Measurements from ENCODE around the gene C5orf46.
"Not testable (repeated sequence)": the region's sequence is repeated elsewhere in the genome, so short reads cannot be mapped to it uniquely, and the experiment has no call there.

Gene C5orf46

DNA sequence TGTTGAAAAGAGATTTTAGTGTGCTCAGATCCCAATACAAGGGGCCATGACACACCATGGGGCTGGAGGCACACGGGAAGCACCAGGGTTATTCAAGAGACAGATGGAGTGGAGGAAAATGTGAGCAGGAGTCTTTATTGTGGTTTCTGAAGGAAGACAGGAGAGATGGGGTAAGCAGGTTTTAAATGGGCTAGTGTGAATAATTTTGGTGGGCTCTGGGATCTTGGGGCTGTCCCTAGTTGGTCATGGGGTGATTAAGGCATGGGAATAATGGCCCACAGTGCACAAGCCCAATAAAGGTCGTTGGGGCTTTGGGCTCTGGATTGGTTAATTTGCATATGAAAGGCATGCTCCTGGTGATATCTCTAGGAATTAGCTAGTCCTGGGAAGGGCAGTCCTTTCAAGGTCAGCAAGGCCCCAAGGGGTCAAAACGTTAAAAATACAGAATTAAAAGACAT, 31.4 kb downstream of the C5orf46 start:
- Histone ChIP-seq H3K4me3 (ENCODE audit: low read depth, low read length) (peak overlapping the region; percentile 90), H3K27ac (ENCODE audit: low read depth, low read length) (peak overlapping the region; percentile 99), H3K4me1 (ENCODE audit: control insufficient read depth, insufficient read depth, low read length) (peaks cover 36% of the 10 kb centered on the region), H3K27me3 (ENCODE audit: control insufficient read depth, insufficient read depth, low read length) (peaks cover 8% of the 10 kb centered on the region; the same call in 1 of the 2 replicates), H3K9ac (ENCODE audit: low read length) (peak overlapping the region; percentile 96), H3K9me3 (ENCODE audit: control insufficient read depth, insufficient read depth, low read depth, low read length) (no peaks in the 10 kb centered on the region), H3K36me3 (ENCODE audit: control insufficient read depth, insufficient read depth, low read length) (peaks cover 32% of the 10 kb centered on the region)

DNA sequence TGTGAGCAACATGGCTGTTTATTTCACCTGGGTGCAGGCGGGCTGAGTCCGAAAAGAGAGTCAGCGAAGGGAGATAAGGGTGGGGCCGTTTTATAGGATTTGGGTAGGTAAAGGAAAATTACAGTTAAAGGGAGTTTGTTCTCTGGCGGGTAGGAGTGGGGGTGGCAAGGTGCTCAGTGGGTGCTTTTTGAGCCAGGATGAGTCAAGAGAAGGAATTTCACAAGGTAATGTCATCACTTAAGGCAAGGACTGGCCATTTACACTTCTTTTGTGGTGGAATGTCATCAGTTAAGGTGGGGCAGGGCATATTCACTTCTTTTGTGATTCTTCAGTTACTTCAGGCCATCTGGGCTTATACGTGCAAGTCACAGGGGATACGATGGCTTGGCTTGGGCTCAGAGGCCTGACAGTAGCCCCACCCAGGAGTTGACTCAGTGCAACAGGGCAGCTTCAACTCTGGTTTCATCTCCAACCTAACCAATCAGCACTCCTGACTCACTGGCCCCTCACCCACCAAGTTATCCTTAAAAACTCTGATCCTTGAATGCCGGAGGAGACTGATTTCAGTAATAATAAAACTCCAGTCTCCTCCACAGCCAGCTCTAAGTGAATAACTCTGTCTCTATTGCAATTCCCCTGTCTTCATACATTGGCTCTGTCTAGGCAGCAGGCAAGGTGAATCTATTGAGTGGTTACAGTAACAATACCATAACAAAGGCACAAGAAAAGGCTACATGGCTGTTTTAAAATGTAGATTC, 32.0 kb downstream of the C5orf46 start:
- peak overlapping the region; percentile 90 for H3K4me3 ChIP-seq (ENCODE audit: low read depth, low read length)
- not testable (repeated sequence) for H3K27me3 ChIP-seq (ENCODE audit: control insufficient read depth, insufficient read depth, low read length); H3K9me3 ChIP-seq (ENCODE audit: control insufficient read depth, insufficient read depth, low read depth, low read length)
- H3K4me1 ChIP-seq (ENCODE audit: control insufficient read depth, insufficient read depth, low read length): peaks cover 40% of the 10 kb centered on the region
- peak overlapping the region; percentile 99 for H3K27ac ChIP-seq (ENCODE audit: low read depth, low read length)
- H3K36me3 ChIP-seq (ENCODE audit: control insufficient read depth, insufficient read depth, low read length): peaks cover 36% of the 10 kb centered on the region
- peak overlapping the region; percentile 96 for H3K9ac ChIP-seq (ENCODE audit: low read length)

DNA sequence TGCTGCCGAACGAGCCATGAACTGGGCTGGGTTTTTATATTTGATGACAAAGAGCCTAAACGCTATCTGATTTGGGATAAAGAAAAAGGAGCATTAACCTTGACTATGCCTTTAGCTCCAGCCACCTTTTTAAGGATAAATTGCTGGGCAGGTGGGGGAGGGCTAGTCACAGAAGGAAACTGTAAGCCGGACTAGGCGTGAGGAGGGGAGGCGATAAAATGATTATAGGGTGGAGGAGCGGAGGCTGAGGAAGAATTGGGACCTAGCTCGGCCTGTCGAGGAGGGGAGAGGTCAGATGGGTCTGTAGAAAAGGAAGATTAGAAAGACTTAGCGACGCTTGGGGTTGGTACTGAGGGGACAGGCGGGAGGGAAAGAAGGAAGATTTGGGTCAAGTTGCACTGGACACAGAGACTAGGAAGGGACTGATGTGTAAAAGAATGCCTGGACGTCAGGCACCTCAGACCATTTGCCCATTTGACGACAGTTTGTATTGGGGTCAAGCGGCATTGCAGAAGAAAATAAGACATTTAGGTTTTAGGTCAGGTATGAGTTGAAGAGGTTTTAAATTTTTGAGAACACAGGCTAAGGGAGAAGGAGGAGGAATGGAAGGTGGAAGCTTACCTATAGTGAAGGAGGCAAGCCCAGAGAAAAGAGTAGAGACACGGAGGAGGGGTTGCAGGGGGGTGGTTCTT, 33.4 kb downstream of the C5orf46 start:
- Histone ChIP-seq H3K36me3 (ENCODE audit: control insufficient read depth, insufficient read depth, low read length) (peaks cover 39% of the 10 kb centered on the region), H3K4me3 (ENCODE audit: low read depth, low read length) (peak overlapping the region; percentile 90), H3K4me1 (ENCODE audit: control insufficient read depth, insufficient read depth, low read length) (peaks cover 41% of the 10 kb centered on the region), H3K27ac (ENCODE audit: low read depth, low read length) (peak overlapping the region; percentile 96), H3K9ac (ENCODE audit: low read length) (peak overlapping the region; percentile 96)
- H3K27me3 ChIP-seq (ENCODE audit: control insufficient read depth, insufficient read depth, low read length); H3K9me3 ChIP-seq (ENCODE audit: control insufficient read depth, insufficient read depth, low read depth, low read length): not testable (repeated sequence)

DNA sequence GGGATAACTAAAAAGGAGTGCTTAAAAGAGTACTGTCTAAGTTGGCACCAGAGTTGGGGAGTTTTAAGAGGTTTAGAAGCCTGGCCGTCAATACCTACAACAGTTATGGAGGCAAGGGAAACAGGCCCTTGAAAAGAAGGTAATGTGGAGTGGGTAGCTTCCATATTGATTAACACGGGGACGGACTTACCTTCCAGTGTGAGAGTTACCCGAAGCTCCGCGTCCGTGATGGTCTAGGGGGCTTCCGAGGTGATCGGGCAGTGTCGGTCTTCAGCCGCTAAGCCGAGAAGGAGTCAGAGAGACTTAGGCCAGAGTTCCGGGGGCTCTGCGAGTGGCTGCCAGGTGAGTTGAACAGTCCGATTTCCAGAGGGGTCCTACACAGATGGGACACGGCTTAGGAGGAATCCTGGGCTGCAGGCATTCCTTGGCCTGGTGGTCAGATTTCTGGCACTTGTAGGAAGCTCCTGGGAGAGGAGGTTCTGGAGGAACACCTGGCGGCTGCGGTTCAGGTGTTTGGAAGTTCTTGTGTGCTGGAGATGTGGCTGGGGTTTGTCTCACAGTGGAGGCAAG, 34.3 kb downstream of the C5orf46 start:
- peak overlapping the region; percentile 96 for H3K27ac ChIP-seq (ENCODE audit: low read depth, low read length)
- peak overlapping the region; percentile 90 for H3K4me3 ChIP-seq (ENCODE audit: low read depth, low read length)
- H3K9ac ChIP-seq (ENCODE audit: low read length): peak overlapping the region; percentile 100

DNA sequence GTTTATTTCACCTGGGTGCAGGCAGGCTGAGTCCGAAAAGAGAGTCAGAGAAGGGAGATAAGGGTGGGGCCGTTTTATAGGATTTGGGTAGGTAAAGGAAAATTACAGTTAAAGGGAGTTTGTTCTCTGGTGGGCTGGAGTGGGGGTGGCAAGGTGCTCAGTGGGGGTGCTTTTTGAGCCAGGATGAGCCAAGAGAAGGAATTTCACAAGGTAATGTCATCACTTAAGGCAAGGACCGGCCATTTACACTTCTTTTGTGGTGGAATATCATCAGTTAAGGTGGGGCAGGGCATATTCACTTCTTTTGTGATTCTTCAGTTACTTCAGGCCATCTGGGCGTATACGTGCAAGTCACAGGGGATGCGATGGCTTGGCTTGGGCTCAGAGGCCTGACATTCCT, 36.4 kb downstream of the C5orf46 start:
- H3K4me3 ChIP-seq (ENCODE audit: low read depth, low read length): peak overlapping the region; percentile 53

More for the DNA sequence above, 34.3 kb downstream of the C5orf46 start:
- H3K9me3 ChIP-seq (ENCODE audit: control insufficient read depth, insufficient read depth, low read depth, low read length); H3K27me3 ChIP-seq (ENCODE audit: control insufficient read depth, insufficient read depth, low read length): not testable (repeated sequence)
- Histone ChIP-seq H3K4me1 (ENCODE audit: control insufficient read depth, insufficient read depth, low read length) (peaks cover 41% of the 10 kb centered on the region), H3K36me3 (ENCODE audit: control insufficient read depth, insufficient read depth, low read length) (peaks cover 44% of the 10 kb centered on the region)

DNA sequence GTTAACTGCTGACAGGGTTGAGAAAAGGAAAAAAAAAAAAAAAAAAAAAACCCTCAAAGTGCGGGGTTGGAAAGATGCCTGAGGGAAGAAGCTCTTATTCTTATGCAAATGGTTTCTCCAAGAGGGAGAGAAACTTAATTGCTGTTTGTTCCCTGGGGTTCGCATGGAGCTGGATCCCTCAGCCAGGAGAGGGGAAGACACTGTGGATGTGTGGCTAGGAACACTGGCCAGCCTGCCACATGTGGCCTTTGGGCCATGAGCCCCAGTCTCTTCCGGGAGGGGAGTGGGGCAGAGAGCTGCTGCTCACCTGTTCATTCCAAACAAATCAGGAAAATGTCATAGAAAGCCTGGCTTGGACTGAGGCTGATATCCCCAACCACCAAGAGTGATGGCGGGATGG, 37.2 kb downstream of the C5orf46 start:
- peak overlapping the region; percentile 53 for H3K4me3 ChIP-seq (ENCODE audit: low read depth, low read length)
- peak overlapping the region; percentile 94 for H3K27ac ChIP-seq (ENCODE audit: low read depth, low read length)
- peak overlapping the region; percentile 93 for H3K9ac ChIP-seq (ENCODE audit: low read length)
- no peaks in the 10 kb centered on the region for H3K9me3 ChIP-seq (ENCODE audit: control insufficient read depth, insufficient read depth, low read depth, low read length)
- peaks cover 24% of the 10 kb centered on the region for H3K4me1 ChIP-seq (ENCODE audit: control insufficient read depth, insufficient read depth, low read length)
- H3K36me3 ChIP-seq (ENCODE audit: control insufficient read depth, insufficient read depth, low read length): peaks cover 61% of the 10 kb centered on the region
- peaks cover 8% of the 10 kb centered on the region; the same call in 1 of the 2 replicates for H3K27me3 ChIP-seq (ENCODE audit: control insufficient read depth, insufficient read depth, low read length)

More for the DNA sequence above, 36.4 kb downstream of the C5orf46 start:
- Histone ChIP-seq H3K27ac (ENCODE audit: low read depth, low read length) (peak overlapping the region; percentile 94), H3K9ac (ENCODE audit: low read length) (peak overlapping the region; percentile 93), H3K4me1 (ENCODE audit: control insufficient read depth, insufficient read depth, low read length) (peaks cover 22% of the 10 kb centered on the region), H3K36me3 (ENCODE audit: control insufficient read depth, insufficient read depth, low read length) (peaks cover 53% of the 10 kb centered on the region)
- not testable (repeated sequence) for H3K27me3 ChIP-seq (ENCODE audit: control insufficient read depth, insufficient read depth, low read length); H3K9me3 ChIP-seq (ENCODE audit: control insufficient read depth, insufficient read depth, low read depth, low read length)

DNA sequence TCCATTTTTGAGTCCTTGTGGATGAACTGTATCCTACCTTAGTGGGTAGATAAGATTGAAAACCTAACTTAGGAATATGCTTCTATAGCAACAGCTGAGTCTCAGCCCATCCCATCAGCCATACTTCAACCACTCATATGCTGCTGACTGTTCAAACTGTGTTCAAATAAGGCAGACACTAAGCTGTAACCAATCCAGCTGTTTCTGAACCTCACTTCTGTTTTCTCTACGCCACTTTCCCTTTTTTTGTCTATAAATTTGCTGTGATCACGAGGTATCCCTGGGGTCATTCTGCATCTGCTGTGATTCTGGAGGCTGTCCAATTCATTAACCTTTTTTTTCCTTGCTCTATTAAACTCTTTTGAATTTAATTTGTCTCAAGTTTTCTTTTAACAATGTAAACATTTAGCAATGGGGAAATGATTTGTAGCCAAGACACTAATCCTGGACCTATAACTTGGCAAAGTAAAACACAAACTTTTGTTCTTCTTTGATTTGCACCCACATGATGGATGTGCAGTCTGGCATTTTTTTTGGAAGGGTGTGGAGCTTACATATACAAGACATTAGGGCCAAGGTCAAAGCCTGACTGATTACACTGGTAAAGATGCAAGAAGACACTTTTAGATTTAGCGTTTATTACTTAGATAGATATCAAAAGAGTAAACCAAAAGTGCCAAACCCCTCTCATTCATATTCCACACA, 42.7 kb downstream of the C5orf46 start:
- Histone ChIP-seq H3K4me1 (ENCODE audit: control insufficient read depth, insufficient read depth, low read length) (peaks cover 56% of the 10 kb centered on the region), H3K36me3 (ENCODE audit: control insufficient read depth, insufficient read depth, low read length) (peaks cover 43% of the 10 kb centered on the region), H3K4me3 (ENCODE audit: low read depth, low read length) (no peak overlapping the region), H3K9ac (ENCODE audit: low read length) (no peak overlapping the region), H3K27me3 (ENCODE audit: control insufficient read depth, insufficient read depth, low read length) (no peaks in the 10 kb centered on the region), H3K9me3 (ENCODE audit: control insufficient read depth, insufficient read depth, low read depth, low read length) (no peaks in the 10 kb centered on the region), H3K27ac (ENCODE audit: low read depth, low read length) (0 out of 2 replicates have a peak overlapping the region, but pooled peaks have one; percentile 12)

DNA sequence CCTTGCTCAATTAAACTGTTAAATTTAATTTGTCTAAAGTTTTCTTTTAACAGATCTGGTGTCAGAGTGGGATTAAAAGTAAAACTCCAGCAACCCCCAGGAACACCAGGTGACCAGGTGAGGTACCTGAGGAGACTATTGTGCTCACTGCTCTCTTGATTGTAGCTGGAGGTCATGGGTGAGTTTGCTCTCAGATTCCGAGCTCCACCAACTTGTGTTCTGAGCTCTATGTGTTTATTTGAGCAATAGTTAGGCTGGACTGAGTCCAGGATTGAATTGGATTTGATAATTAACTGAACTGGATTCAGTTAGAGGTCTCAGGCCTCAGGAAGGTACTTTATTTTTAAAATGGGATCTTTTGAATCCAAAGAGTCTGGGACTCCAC, 45.7 kb downstream of the C5orf46 start:
- no peak overlapping the region for H3K9ac ChIP-seq (ENCODE audit: low read length)
- H3K4me3 ChIP-seq (ENCODE audit: low read depth, low read length): no peak overlapping the region
- H3K9me3 ChIP-seq (ENCODE audit: control insufficient read depth, insufficient read depth, low read depth, low read length): no peaks in the 10 kb centered on the region
- H3K4me1 ChIP-seq (ENCODE audit: control insufficient read depth, insufficient read depth, low read length): peaks cover 58% of the 10 kb centered on the region
- no peaks in the 10 kb centered on the region for H3K27me3 ChIP-seq (ENCODE audit: control insufficient read depth, insufficient read depth, low read length)
- H3K36me3 ChIP-seq (ENCODE audit: control insufficient read depth, insufficient read depth, low read length): peaks cover 29% of the 10 kb centered on the region
- H3K27ac ChIP-seq (ENCODE audit: low read depth, low read length): peak overlapping the region; percentile 68

DNA sequence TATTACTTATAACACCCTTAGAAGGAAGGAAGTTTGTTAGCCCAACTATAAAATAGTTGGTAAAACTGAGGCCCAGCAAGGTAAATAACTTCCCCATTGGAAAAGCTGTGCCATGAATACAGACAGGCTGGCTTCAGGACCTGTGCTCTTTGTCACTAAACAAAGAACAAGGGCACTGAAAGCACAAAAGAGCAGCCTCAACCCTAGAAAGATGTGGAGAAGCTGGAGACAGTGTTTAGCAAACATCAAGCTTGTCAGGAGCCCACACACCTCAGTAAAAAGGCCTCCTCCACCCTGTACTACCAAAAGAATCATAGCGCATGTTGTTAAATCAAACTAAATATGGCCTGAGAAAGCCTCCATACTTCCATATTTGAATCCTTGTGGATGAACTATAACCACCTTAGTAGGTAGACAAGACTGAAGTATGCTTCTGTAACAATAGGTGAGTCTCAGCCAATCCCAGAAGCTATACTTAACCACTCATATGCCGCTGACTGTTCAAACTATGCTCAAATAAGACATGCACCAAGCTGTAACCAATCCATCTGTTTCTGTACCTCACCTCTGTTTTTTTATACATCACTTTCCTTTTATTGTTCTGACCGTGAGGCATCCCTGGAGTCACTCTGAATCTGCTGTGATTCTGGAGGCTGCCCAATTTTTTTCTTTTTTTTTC, 46.2 kb downstream of the C5orf46 start:
- Histone ChIP-seq H3K27ac (ENCODE audit: low read depth, low read length) (peak overlapping the region; percentile 68), H3K9me3 (ENCODE audit: control insufficient read depth, insufficient read depth, low read depth, low read length) (no peaks in the 10 kb centered on the region), H3K4me1 (ENCODE audit: control insufficient read depth, insufficient read depth, low read length) (peaks cover 58% of the 10 kb centered on the region), H3K9ac (ENCODE audit: low read length) (no peak overlapping the region), H3K27me3 (ENCODE audit: control insufficient read depth, insufficient read depth, low read length) (no peaks in the 10 kb centered on the region), H3K4me3 (ENCODE audit: low read depth, low read length) (no peak overlapping the region), H3K36me3 (ENCODE audit: control insufficient read depth, insufficient read depth, low read length) (peaks cover 26% of the 10 kb centered on the region)

DNA sequence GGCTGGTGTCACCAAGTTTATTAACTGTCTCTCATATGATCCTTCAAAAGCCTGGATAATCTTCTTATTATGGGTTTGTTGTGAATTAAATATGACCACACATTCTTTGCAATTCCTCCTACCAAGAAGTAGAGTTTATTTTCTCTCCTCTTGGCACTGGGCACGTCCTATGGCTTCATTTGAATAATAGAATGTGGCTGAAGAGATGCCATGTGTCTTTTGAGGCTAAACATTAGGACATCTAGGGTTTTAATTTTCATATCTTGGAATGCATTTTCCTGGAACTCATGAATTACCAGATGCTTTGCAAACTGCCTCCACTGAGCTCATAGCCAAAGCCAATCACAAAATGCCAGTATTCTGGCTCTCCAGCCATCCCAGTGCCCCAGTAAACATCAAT, 47.8 kb downstream of the C5orf46 start:
- no peak overlapping the region for H3K9ac ChIP-seq (ENCODE audit: low read length)

More for the DNA sequence above, 47.8 kb downstream of the C5orf46 start:
- no peak overlapping the region for H3K27ac ChIP-seq (ENCODE audit: low read depth, low read length)
- H3K27me3 ChIP-seq (ENCODE audit: control insufficient read depth, insufficient read depth, low read length): no peaks in the 10 kb centered on the region
- no peak overlapping the region for H3K4me3 ChIP-seq (ENCODE audit: low read depth, low read length)
- peaks cover 47% of the 10 kb centered on the region for H3K4me1 ChIP-seq (ENCODE audit: control insufficient read depth, insufficient read depth, low read length)
- H3K9me3 ChIP-seq (ENCODE audit: control insufficient read depth, insufficient read depth, low read depth, low read length): no peaks in the 10 kb centered on the region
- peaks cover 13% of the 10 kb centered on the region for H3K36me3 ChIP-seq (ENCODE audit: control insufficient read depth, insufficient read depth, low read length)
